HepG2 (cell line): ENCODE data around the gene KMT2D. TPM values are rescaled to one million over a fixed set of nuclear protein-coding genes. Genes with fewer than 3 reads are reported as not detected.

Source experiments
- ASH2L ChIP-seq: fragments of 300-600, 200-600 bp; sonication (generic); IDR thresholded peaks from 2 replicates; pipeline ENCODE4 v1.7.0; 2017; ENCODE audit warnings: low read depth, mild to moderate bottlenecking, moderate library complexity, mixed read lengths, low read length; ENCODE audit not compliant: insufficient read length
- DDIT3 ChIP-seq: sonication (generic); formaldehyde crosslinking; IDR thresholded peaks from 2 replicates; pipeline ENCODE4 v1.4.0; 2020; ENCODE audit warnings: mild to moderate bottlenecking, missing genetic modification reagents
- ELK4 ChIP-seq: sonication (generic); formaldehyde crosslinking; IDR thresholded peaks from 2 replicates; pipeline ENCODE4 v1.9.0; 2021; ENCODE audit warnings: missing genetic modification reagents, borderline replicate concordance
- GLMP ChIP-seq: sonication (generic); formaldehyde crosslinking; IDR thresholded peaks from 2 replicates; pipeline ENCODE4 v1.9.0; 2021; ENCODE audit warnings: missing genetic modification reagents, mild to moderate bottlenecking, borderline replicate concordance
- HDAC1 ChIP-seq: sonication (generic); formaldehyde crosslinking; IDR thresholded peaks from 2 replicates; pipeline ENCODE4 v1.5.1; 2020; ENCODE audit warnings: mild to moderate bottlenecking, missing genetic modification reagents
- MIXL1 ChIP-seq: IDR thresholded peaks from 2 replicates; pipeline ENCODE4 v1.6.1; 2016
- MLLT10 ChIP-seq: sonication (generic); formaldehyde crosslinking; IDR thresholded peaks from 2 replicates; pipeline ENCODE4 v1.4.0; 2020; ENCODE audit warnings: missing genetic modification reagents
- NCOA2 ChIP-seq: sonication (generic); formaldehyde crosslinking; IDR thresholded peaks from 2 replicates; pipeline ENCODE4 v1.8.0; 2022; ENCODE audit warnings: inconsistent platforms
- RARA ChIP-seq: IDR thresholded peaks from 2 replicates; pipeline ENCODE4 v1.6.1; 2016; ENCODE audit warnings: missing genetic modification reagents, missing compliant biosample characterization
- SNAPC5 ChIP-seq: sonication (generic); formaldehyde crosslinking; IDR thresholded peaks from 2 replicates; pipeline ENCODE4 v1.8.1; 2023; ENCODE audit warnings: mild to moderate bottlenecking, missing genetic modification reagents, borderline replicate concordance
- SRSF9 ChIP-seq: fragments of 200-400 bp; formaldehyde crosslinking; IDR thresholded peaks from 2 replicates; pipeline ENCODE4 v1.6.1; 2018; ENCODE audit warnings: borderline replicate concordance, mild to moderate bottlenecking, low read depth, low read length; ENCODE audit not compliant: insufficient read depth, poor library complexity, severe bottlenecking
- THAP9 ChIP-seq: sonication (generic); formaldehyde crosslinking; IDR thresholded peaks from 2 replicates; pipeline ENCODE4; 2020; ENCODE audit warnings: missing genetic modification reagents, mild to moderate bottlenecking, borderline replicate concordance
- ZMYM3 ChIP-seq: sonication (generic); formaldehyde crosslinking; IDR thresholded peaks from 2 replicates; pipeline ENCODE4 v1.5.1; 2020; ENCODE audit warnings: mild to moderate bottlenecking, missing genetic modification reagents
- ZNF234 ChIP-seq: sonication (generic); formaldehyde crosslinking; conservative IDR thresholded peaks from 2 replicates; pipeline ENCODE4 v1.5.1; 2020; ENCODE audit warnings: mild to moderate bottlenecking, missing genetic modification reagents
- ZNF260 ChIP-seq: sonication (generic); formaldehyde crosslinking; IDR thresholded peaks from 2 replicates; pipeline ENCODE4 v1.4.0; 2020; ENCODE audit warnings: missing genetic modification reagents, low read depth, mild to moderate bottlenecking, borderline replicate concordance
- ZNF317 ChIP-seq: sonication (generic); formaldehyde crosslinking; IDR thresholded peaks from 2 replicates; pipeline ENCODE4 v1.5.0; 2020; ENCODE audit warnings: mild to moderate bottlenecking, missing genetic modification reagents
- ZNF414 ChIP-seq: sonication (generic); formaldehyde crosslinking; IDR thresholded peaks from 2 replicates; pipeline ENCODE4 v1.5.0; 2020; ENCODE audit warnings: missing genetic modification reagents
- ZNF451 ChIP-seq: sonication (generic); formaldehyde crosslinking; IDR thresholded peaks from 2 replicates; pipeline ENCODE4 v1.5.0; 2020; ENCODE audit warnings: mild to moderate bottlenecking, missing genetic modification reagents
- ZNF501 ChIP-seq: sonication (generic); formaldehyde crosslinking; IDR thresholded peaks from 2 replicates; pipeline ENCODE4 v1.5.1; 2020; ENCODE audit warnings: mild to moderate bottlenecking, moderate library complexity, missing genetic modification reagents
- ZNF580 ChIP-seq: IDR thresholded peaks from 2 replicates; pipeline ENCODE4 v1.6.1; 2016; ENCODE audit warnings: low read depth, borderline replicate concordance
- polyA plus RNA-seq, 8 experiments: library from polyadenylated mRNA; depleted of rRNA in 3 of 8; stranded (reverse) in 7 of 8; unstranded in 1 of 8; fragments of >200 nt; fragmentation: Illumina TruSeq in 4 of 8; extraction: Trizol in 4 of 8; gene quantifications; 2 replicates each; pipeline versions ENCODE4 v1.2.1 to v1.2.3, GENCODE V29; 2011 to 2016; ENCODE audit warnings: low read depth in 4 of 8, missing spikeins in 1 of 8, mixed read lengths in 1 of 8; ENCODE audit not compliant: insufficient read depth in 1 of 8
- total RNA-seq, 5 experiments: library from RNA; depleted of rRNA; stranded (reverse); fragments of >200 nt; fragmentation: Illumina TruSeq; extraction: Trizol; gene quantifications; 2 replicates each; pipeline ENCODE4 v1.2.3, GENCODE V29; 2016; ENCODE audit warnings: low read depth in 1 of 5

Gene KMT2D
- total and polyA plus RNA-seq, 2 of the 13 experiments (the other 11 are each of a cell fraction or from before 2014, with no cell fraction given): 8.1 to 10.4 TPM

GRCh38 chr12:49018261-49019119 is 42.1 kb downstream of the KMT2D start, which contains the start of gene PRKAG1 (continued):
- TF ChIP-seq ELK4 (CRISPR knock-in tag) (no peak), HDAC1 (CRISPR knock-in tag) (peak; percentile 28; the same call in 1 of the 2 replicates), ZNF580 (peak; percentile 79; the same call in 1 of the 2 replicates), GLMP (CRISPR knock-in tag) (no peak), SNAPC5 (CRISPR knock-in tag) (peak; percentile 23; the same call in 1 of the 2 replicates), ZNF414 (CRISPR knock-in tag) (no peak), ZNF501 (CRISPR knock-in tag) (peak; percentile 96), ASH2L (peak; percentile 76), ZMYM3 (CRISPR knock-in tag) (no peak), ZNF260 (no peak), RARA (0 out of 2 replicates have a peak, but pooled peaks have one; percentile 9), MLLT10 (CRISPR knock-in tag) (no peak), DDIT3 (CRISPR knock-in tag) (no peak), ZNF451 (CRISPR knock-in tag) (no peak; the same call in 1 of the 2 replicates), ZNF234 (CRISPR knock-in tag) (no peak), NCOA2 (CRISPR knock-in tag) (0 out of 2 replicates have a peak, but pooled peaks have one; percentile 24), THAP9 (CRISPR knock-in tag) (peak; percentile 91; the same call in 1 of the 2 replicates), MIXL1 (CRISPR knock-in tag) (peak; percentile 40), SRSF9 (no peak), ZNF317 (CRISPR knock-in tag) (peak; percentile 59; the same call in 1 of the 2 replicates)
